Stomach (tissue), 9 donors: ENCODE measurements around the gene PKIB. TPM values are rescaled to one million over a fixed set of nuclear protein-coding genes. Genes with fewer than 3 reads are reported as not detected.

Source experiments
- DNase-seq, 2 donors: peaks; one replicate each; pipeline versions ENCODE4 v3.0.0 to v3.0.0-alpha.2; 2013 to 2019
- H3K27ac ChIP-seq, 5 donors: fragments of 200-600 bp in 4 of 5; sonication (generic) in 4 of 5; one replicate each; pipeline ENCODE4 v1.5.1; 2013 to 2019; ENCODE audit warnings: mild to moderate bottlenecking in 1 of 5, moderate library complexity in 1 of 5
- H3K27me3 ChIP-seq, 3 donors: fragments of 200-600 bp; sonication (generic); one replicate each; pipeline ENCODE4 v1.5.1; 2017 to 2019; ENCODE audit warnings: mixed run types in 1 of 3
- H3K36me3 ChIP-seq, 4 donors: fragments of 200-600 bp; sonication (generic); 1 replicate in 3 of 4; 2 replicates in 1 of 4; pipeline ENCODE4 v1.5.1; 2016 to 2019
- H3K4me1 ChIP-seq, 4 donors: fragments of 200-600 bp; sonication (generic); one replicate each; pipeline ENCODE4 v1.5.1; 2016 to 2019
- H3K4me3 ChIP-seq, 4 donors: fragments of 200-600 bp; sonication (generic) in 3 of 4; one replicate each; pipeline ENCODE4 v1.5.1; 2016 to 2019; ENCODE audit warnings: mild to moderate bottlenecking in 1 of 4
- H3K9me3 ChIP-seq, 4 donors: fragments of 200-600 bp; sonication (generic); one replicate each; pipeline ENCODE4 v1.5.1; 2016 to 2019
- EP300 ChIP-seq: sonication (generic); formaldehyde crosslinking; IDR thresholded peaks from one replicate; pipeline ENCODE4 v1.6.1; 2017; ENCODE audit warnings: antibody characterized with exemption
- POLR2A ChIP-seq, 4 donors: fragments of 450-650 bp; IDR thresholded peaks; one replicate each; pipeline ENCODE4 v1.6.1; 2016; ENCODE audit warnings: antibody characterized with exemption in 4 of 4, control low read depth in 2 of 4, mild to moderate bottlenecking in 1 of 4, moderate library complexity in 1 of 4
- POLR2AphosphoS5 ChIP-seq, 3 donors: sonication (generic); formaldehyde crosslinking; IDR thresholded peaks; one replicate each; pipeline ENCODE4 v1.6.1; 2016; ENCODE audit warnings: antibody characterized with exemption in 3 of 3
- WGBS, 5 donors: extraction: QIAGEN DNeasy Blood & Tissue Kit in 3 of 5; methylation state at CpG; one replicate each; pipeline versions ENCODE4 v1.1.5 to v1.1.7; 2013 to 2018; 5-methylcytosine and 5-hydroxymethylcytosine counted together
- intact Hi-C: fragments of 100-400 bp; cut with DNase I; formaldehyde crosslinking; loops from one replicate; pipeline ENCODE4 v1.15.1; 2023; ENCODE audit warnings: low total_unique reads
- polyA plus RNA-seq, 3 donors: library from polyadenylated mRNA; stranded (reverse); fragments of 200-250 nt; gene quantifications; one replicate each; pipeline ENCODE4 v1.2.3, GENCODE V29; 2013
- total RNA-seq, 5 donors: library from RNA; depleted of rRNA; stranded (reverse); fragments of >200 nt; gene quantifications; one replicate each; pipeline versions ENCODE4 v1.1.0 to v1.2.3, GENCODE V29; 2014 to 2016
- TF ChIP-seq, protein P1 (sequence below), 7 experiments: fragments of 450-650 bp in 4 of 7; fragments of 200-600 bp in 3 of 7; sonication (generic) in 3 of 7; IDR thresholded peaks; one replicate each; pipeline ENCODE4 v1.5.1; 2016 to 2019; ENCODE audit warnings: antibody characterized with exemption in 7 of 7, control low read depth in 2 of 7, mild to moderate bottlenecking in 1 of 7
- donor health status: healthy with polysubstance abuse.
- donor health status: Bipolar disorder and iron deficiency.
- donor health status: healthy.

The PKIB gene
- total and polyA plus RNA-seq, 8 donors: 7.6 to 128 (median 26.4) TPM

DNA sequence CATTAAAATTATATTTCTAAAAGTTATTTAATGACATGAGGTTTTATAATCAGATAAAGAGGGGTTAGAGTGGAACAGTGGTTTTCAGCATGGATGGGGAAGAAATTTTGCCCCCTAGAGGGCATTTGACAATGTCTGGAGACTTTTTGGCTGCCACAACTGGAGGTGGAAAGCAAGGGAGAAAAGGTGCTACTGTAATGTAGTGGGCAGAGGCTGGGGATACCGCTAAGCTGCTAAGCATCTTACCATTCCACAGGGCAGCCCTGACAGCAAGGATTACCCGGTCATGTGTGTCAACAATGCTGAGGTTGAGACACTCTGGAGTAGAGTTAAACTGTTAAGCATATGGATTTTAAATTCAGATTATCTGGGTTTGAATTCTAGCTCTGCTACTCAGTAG, 116.4 kb downstream of the PKIB start:
- H3K9me3 ChIP-seq: no peaks in the 10 kb centered on the region
- H3K36me3 ChIP-seq: no peaks in the 10 kb centered on the region
- H3K27me3 ChIP-seq: no peaks in the 10 kb centered on the region
- intact Hi-C loops: no loop called here
- DNase-seq: peak in 1 of 2 donors; percentile 24
- no peak overlapping the region for H3K4me3 ChIP-seq
- no peak overlapping the region for H3K27ac ChIP-seq
- TF ChIP-seq, protein P1, sequence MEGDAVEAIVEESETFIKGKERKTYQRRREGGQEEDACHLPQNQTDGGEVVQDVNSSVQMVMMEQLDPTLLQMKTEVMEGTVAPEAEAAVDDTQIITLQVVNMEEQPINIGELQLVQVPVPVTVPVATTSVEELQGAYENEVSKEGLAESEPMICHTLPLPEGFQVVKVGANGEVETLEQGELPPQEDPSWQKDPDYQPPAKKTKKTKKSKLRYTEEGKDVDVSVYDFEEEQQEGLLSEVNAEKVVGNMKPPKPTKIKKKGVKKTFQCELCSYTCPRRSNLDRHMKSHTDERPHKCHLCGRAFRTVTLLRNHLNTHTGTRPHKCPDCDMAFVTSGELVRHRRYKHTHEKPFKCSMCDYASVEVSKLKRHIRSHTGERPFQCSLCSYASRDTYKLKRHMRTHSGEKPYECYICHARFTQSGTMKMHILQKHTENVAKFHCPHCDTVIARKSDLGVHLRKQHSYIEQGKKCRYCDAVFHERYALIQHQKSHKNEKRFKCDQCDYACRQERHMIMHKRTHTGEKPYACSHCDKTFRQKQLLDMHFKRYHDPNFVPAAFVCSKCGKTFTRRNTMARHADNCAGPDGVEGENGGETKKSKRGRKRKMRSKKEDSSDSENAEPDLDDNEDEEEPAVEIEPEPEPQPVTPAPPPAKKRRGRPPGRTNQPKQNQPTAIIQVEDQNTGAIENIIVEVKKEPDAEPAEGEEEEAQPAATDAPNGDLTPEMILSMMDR (IDR thresholded peaks at IDR 0.05): peak in 2 of 7 experiments; percentile 12 to 29
- TF ChIP-seq EP300: no peak
- WGBS, 5 donors: 17 to 43% (median 42%) methylated on average over 2 of the region's 2 CpGs
- no peaks in the 10 kb centered on the region for H3K4me1 ChIP-seq

DNA sequence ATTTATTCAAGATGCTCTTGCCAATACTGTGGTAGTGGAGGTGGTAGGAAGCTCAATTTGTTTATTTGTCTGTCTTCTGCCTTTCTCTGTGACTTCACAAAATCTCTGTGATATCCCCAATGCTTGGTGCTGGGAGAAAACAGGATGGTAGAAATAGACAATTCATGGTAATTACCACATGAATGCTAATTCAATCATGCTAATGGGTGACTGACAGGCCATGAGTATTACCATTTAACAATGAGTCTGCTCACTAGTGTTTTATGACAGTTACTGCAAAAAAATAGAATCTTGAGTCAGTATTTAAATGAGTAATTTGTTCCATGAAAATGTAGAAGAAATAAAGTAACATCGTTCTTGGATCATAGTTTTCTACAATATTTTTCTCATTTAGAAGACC, 117.0 kb downstream of the PKIB start:
- WGBS, 5 donors: 57 to 96% (median 87%) methylated on average over 1 of the region's 1 CpG
- no peak for DNase-seq
- Histone ChIP-seq H3K4me3 (no peak overlapping the region), H3K36me3 (no peaks in the 10 kb centered on the region), H3K4me1 (no peaks in the 10 kb centered on the region), H3K9me3 (no peaks in the 10 kb centered on the region), H3K27ac (no peak overlapping the region), H3K27me3 (no peaks in the 10 kb centered on the region)
- TF ChIP-seq EP300 (no peak), POLR2A (IDR thresholded peaks at IDR 0.05) (no peak), POLR2AphosphoS5 (IDR thresholded peaks at IDR 0.05) (no peak)
- TF ChIP-seq, protein P1 (IDR thresholded peaks at IDR 0.05): no peak
- intact Hi-C loops: no loop called here

DNA sequence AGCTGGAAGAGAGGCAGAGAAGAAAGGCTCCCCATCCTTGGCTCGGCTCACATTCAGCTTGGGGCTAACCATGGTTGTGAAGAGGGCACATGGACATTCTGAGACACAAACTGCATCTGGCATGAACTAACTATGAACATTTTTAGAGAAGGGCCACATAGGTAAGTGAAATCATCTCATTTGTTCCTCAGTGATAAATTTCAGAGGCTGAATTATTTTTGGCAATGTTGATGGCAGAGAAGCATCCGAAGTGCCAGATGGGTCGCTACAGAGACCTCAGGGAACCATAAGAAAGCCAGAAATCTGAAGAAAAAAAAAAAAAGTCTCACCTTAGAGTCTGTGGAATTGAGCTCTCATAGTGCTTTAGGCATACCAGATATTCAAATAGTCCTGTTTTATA, 120.1 kb downstream of the PKIB start:
- H3K9me3 ChIP-seq: no peaks in the 10 kb centered on the region
- peaks cover 0 to 3% (median 0%) of the 10 kb centered on the region in 4 donors for H3K4me1 ChIP-seq
- WGBS, 5 donors: 81 to 89% (median 84%) methylated on average over 3 of the region's 3 CpGs
- intact Hi-C loops: no loop called here
- H3K27ac ChIP-seq: no peak overlapping the region
- no peaks in the 10 kb centered on the region for H3K27me3 ChIP-seq
- TF ChIP-seq, protein P1 (IDR thresholded peaks at IDR 0.05): no peak
- no peak for TF ChIP-seq EP300
- no peak for DNase-seq
- H3K4me3 ChIP-seq: no peak overlapping the region
- no peaks in the 10 kb centered on the region for H3K36me3 ChIP-seq

DNA sequence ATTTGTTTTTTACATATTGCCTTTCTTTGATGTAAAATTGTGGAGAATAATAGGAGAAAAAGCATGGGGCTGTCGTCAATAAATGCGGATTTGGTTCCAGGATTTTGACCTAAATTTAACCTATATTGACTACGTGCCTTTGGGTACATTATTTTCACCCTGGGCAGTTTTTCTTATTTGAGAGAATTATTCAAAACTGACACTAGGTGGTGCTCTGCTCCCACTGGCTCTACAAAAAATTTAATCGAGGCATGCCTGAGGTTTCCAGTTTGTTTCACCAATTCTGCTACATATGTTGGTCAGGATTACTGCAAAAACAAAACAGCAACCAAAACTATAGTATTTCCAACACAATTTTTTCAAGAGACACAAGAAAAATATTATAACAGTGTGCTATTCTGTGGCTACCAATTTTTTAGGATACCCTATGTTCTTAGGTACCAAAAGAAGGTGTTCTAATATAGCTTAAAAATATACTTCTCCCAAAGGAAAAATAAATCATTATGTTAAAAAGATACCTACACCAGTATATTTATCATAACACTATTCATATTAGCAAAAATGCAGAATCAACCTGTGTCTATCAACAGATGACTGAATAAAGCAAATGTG, 120.7 kb downstream of the PKIB start:
- H3K4me1 ChIP-seq: peaks cover 0 to 9% (median 0%) of the 10 kb centered on the region in 4 donors
- intact Hi-C loops: no loop called here
- no peak overlapping the region for H3K27ac ChIP-seq
- DNase-seq: peak in 1 of 2 donors; percentile 72
- no peaks in the 10 kb centered on the region for H3K9me3 ChIP-seq
- TF ChIP-seq, protein P1 (IDR thresholded peaks at IDR 0.05): peak in 5 of 7 experiments; percentile 37 to 72 (median 64)
- TF ChIP-seq EP300 (no peak), POLR2A (IDR thresholded peaks at IDR 0.05) (no peak), POLR2AphosphoS5 (IDR thresholded peaks at IDR 0.05) (no peak)
- H3K4me3 ChIP-seq: no peak overlapping the region
- H3K36me3 ChIP-seq: no peaks in the 10 kb centered on the region
- no peaks in the 10 kb centered on the region for H3K27me3 ChIP-seq
- 1 to 5% (median 3%) methylated on average over 4 of the region's 4 CpGs for WGBS, 5 donors
